IMR-90 (cell line): Measurements from ENCODE around the gene DPH3. TPM values are rescaled to one million over a fixed set of nuclear protein-coding genes. Genes with fewer than 3 reads are reported as not detected.

ENCODE experiments used
- ATAC-seq: fragments of 200-7000 bp; cut with Tn5 transposase; 2 replicates; pipeline ENCODE4 v1.9.1; 2020; ENCODE audit warnings: low read depth, mild to moderate bottlenecking, moderate library complexity
- BruUV-seq: library from RNA; stranded (reverse); fragments of 400-500 nt; replicated peaks from 2 replicates; lab custom pipeline; 2021; lab: Mats Ljungman, UMichigan
- CTCF ChIA-PET: fragments of 300-600 bp; formaldehyde crosslinking; extraction: SDS; loops from one replicate; lab custom pipeline; 2021; ENCODE audit warnings: antibody characterized with exemption; lab: Yijun Ruan, JAX
- POLR2A ChIA-PET: fragments of 300-600 bp; sonication (Branson Sonifier 250); formaldehyde crosslinking; loops from one replicate; lab custom pipeline; 2022; ENCODE audit warnings: antibody characterized with exemption; ENCODE audit not compliant: unreplicated experiment; lab: Charles Lee
- DNase-seq: peaks from one replicate; pipeline ENCODE4 v3.0.0; 2013
- H2AFZ ChIP-seq: replicated peaks from 2 replicates; pipeline ENCODE3; 2013; ENCODE audit warnings: low read length, mild to moderate bottlenecking; ENCODE audit not compliant: poor library complexity
- H2AK5ac ChIP-seq: 2 replicates; pipeline ENCODE4 v1.6.1; 2013; ENCODE audit warnings: low read depth, low read length, inconsistent platforms
- H2AK9ac ChIP-seq: replicated peaks from 2 replicates; pipeline ENCODE3; 2013; ENCODE audit warnings: mild to moderate bottlenecking, low read depth, low read length, moderate library complexity; ENCODE audit not compliant: poor library complexity
- H2BK120ac ChIP-seq: 2 replicates; pipeline ENCODE4 v1.6.1; 2013; ENCODE audit warnings: low read depth, low read length, inconsistent platforms
- H2BK15ac ChIP-seq: 3 replicates; pipeline ENCODE4 v1.6.1; 2013; ENCODE audit warnings: low read depth, low read length, inconsistent platforms
- H2BK20ac ChIP-seq: 2 replicates; pipeline ENCODE4 v1.6.1; 2013; ENCODE audit warnings: low read depth, mild to moderate bottlenecking, inconsistent platforms, low read length, moderate library complexity
- H2BK5ac ChIP-seq: 2 replicates; pipeline ENCODE4 v1.6.1; 2013; ENCODE audit warnings: mild to moderate bottlenecking, low read depth, low read length, inconsistent platforms; ENCODE audit not compliant: poor library complexity, severe bottlenecking
- H3K14ac ChIP-seq: replicated peaks from 2 replicates; pipeline ENCODE4 v1.6.1; 2013; ENCODE audit warnings: low read depth, low read length, inconsistent platforms
- H3K18ac ChIP-seq: 2 replicates; pipeline ENCODE4 v1.6.1; 2013; ENCODE audit warnings: low read depth, low read length, control low read depth
- H3K23ac ChIP-seq: 2 replicates; pipeline ENCODE4 v1.6.1; 2013; ENCODE audit warnings: low read depth, low read length, inconsistent platforms
- H3K27ac ChIP-seq: 2 replicates; pipeline ENCODE4 v1.5.1; 2013; ENCODE audit warnings: mild to moderate bottlenecking, control low read depth, low read length; ENCODE audit not compliant: insufficient read depth
- H3K27me3 ChIP-seq: 2 replicates; pipeline ENCODE4 v1.6.1; 2013; ENCODE audit warnings: low read length; ENCODE audit not compliant: control insufficient read depth, insufficient read depth
- H3K36me3 ChIP-seq: 2 replicates; pipeline ENCODE4 v1.6.1; 2013; ENCODE audit warnings: low read length, mixed read lengths; ENCODE audit not compliant: control insufficient read depth, insufficient read depth
- H3K4ac ChIP-seq: 2 replicates; pipeline ENCODE4 v1.6.1; 2013; ENCODE audit warnings: low read depth, low read length, inconsistent platforms
- H3K4me1 ChIP-seq: 2 replicates; pipeline ENCODE4 v1.6.1; 2013; ENCODE audit warnings: low read length, mixed read lengths; ENCODE audit not compliant: control insufficient read depth, insufficient read depth
- H3K4me2 ChIP-seq: 2 replicates; pipeline ENCODE4 v1.6.1; 2013; ENCODE audit warnings: low read depth, mild to moderate bottlenecking, control low read depth, low read length, moderate library complexity
- H3K4me3 ChIP-seq: 2 replicates; pipeline ENCODE4 v1.5.1; 2013; ENCODE audit warnings: low read depth, mild to moderate bottlenecking, control low read depth, low read length, moderate library complexity; ENCODE audit not compliant: insufficient read depth
- H3K56ac ChIP-seq: 2 replicates; pipeline ENCODE4 v1.6.1; 2013; ENCODE audit warnings: low read length, inconsistent platforms; ENCODE audit not compliant: insufficient read depth; ENCODE audit errors: extremely low read depth
- H3K79me1 ChIP-seq, 2 experiments: 2 replicates each; pipeline ENCODE4 v1.6.1; 2013; ENCODE audit warnings: low read length in 2 of 2, inconsistent platforms in 1 of 2, low read depth in 1 of 2
- H3K9ac ChIP-seq: 2 replicates; pipeline ENCODE4 v1.6.1; 2013; ENCODE audit warnings: low read depth, low read length, control low read depth
- H3K9me1 ChIP-seq: 2 replicates; pipeline ENCODE4 v1.6.1; 2013; ENCODE audit warnings: low read length, inconsistent platforms; ENCODE audit not compliant: insufficient read depth
- H3K9me3 ChIP-seq: 2 replicates; pipeline ENCODE4 v1.6.1; 2013; ENCODE audit warnings: low read length; ENCODE audit not compliant: control insufficient read depth, insufficient read depth
- H4K20me1 ChIP-seq: 2 replicates; pipeline ENCODE4 v1.6.1; 2013; ENCODE audit warnings: low read length, inconsistent platforms; ENCODE audit not compliant: insufficient read depth
- H4K5ac ChIP-seq: 2 replicates; pipeline ENCODE4 v1.6.1; 2013; ENCODE audit warnings: mild to moderate bottlenecking, low read depth, low read length, control low read depth
- H4K8ac ChIP-seq, 2 experiments: 2 replicates each; pipeline ENCODE4 v1.6.1; 2013; ENCODE audit warnings: low read depth in 2 of 2, low read length in 2 of 2, control low read depth in 1 of 2, inconsistent platforms in 1 of 2
- H4K91ac ChIP-seq: 2 replicates; pipeline ENCODE4 v1.6.1; 2013; ENCODE audit warnings: low read depth, low read length, inconsistent platforms; ENCODE audit not compliant: insufficient read depth
- CHD1 ChIP-seq: IDR thresholded peaks from 2 replicates; pipeline ENCODE4 v1.6.1; 2012; ENCODE audit warnings: low read depth, low read length, improper control_type of control experiment
- CTCF ChIP-seq: conservative IDR thresholded peaks from 2 replicates; pipeline ENCODE4 v1.5.1; 2012; ENCODE audit warnings: mild to moderate bottlenecking, low read depth, low read length, improper control_type of control experiment
- MXI1 ChIP-seq: IDR thresholded peaks from 2 replicates; pipeline ENCODE4 v1.6.1; 2012; ENCODE audit warnings: low read depth, mild to moderate bottlenecking, low read length, moderate library complexity, borderline replicate concordance
- NFE2L2 ChIP-seq: fragments of 150-350 bp; IDR thresholded peaks from 2 replicates; pipeline ENCODE4 v1.6.1; 2016; ENCODE audit warnings: low read depth, mild to moderate bottlenecking, low read length
- WGBS, 2 experiments: methylation state at CpG; one replicate each; pipeline versions ENCODE4 v1.1.5 to v1.1.7; 2013; ENCODE audit warnings: missing lambda C conversion rate in 2 of 2; ENCODE audit not compliant: insufficient read length in 1 of 2; ENCODE audit errors: extremely low coverage in 2 of 2; 5-methylcytosine and 5-hydroxymethylcytosine counted together
- dilution Hi-C: fragments of 300-500 bp; cut with HindIII; formaldehyde crosslinking; loops from one replicate; pipeline ENCODE4 v1.14.3; 2018; ENCODE audit warnings: low sequenced_read_pairs; ENCODE audit not compliant: unreplicated experiment
- in situ Hi-C: fragments of 300-500 bp; cut with MboI; formaldehyde crosslinking; loops from 3 replicates; pipeline ENCODE4 v1.14.3; 2019; ENCODE audit warnings: low sequenced_read_pairs, inconsistent platforms, mixed read lengths
- intact Hi-C: fragments of 100-400 bp; cut with micrococcal nuclease; formaldehyde crosslinking; loops from 2 replicates; pipeline ENCODE4 v1.10.0; 2022
- polyA plus RNA-seq, 3 experiments: library from polyadenylated mRNA; depleted of rRNA; stranded (reverse); fragments of >200 nt; gene quantifications; 2 replicates each; pipeline ENCODE4 v1.2.3, GENCODE V29; 2012; ENCODE audit warnings: low replicate concordance in 1 of 3
- total RNA-seq: library from RNA; depleted of rRNA; stranded (reverse); fragments of >200 nt; gene quantifications from 2 replicates; pipeline ENCODE4 v1.2.3, GENCODE V29; 2012
- TF ChIP-seq, protein P1 (sequence below): fragments of 150-350 bp; IDR thresholded peaks from 2 replicates; pipeline ENCODE4 v1.6.1; 2017; ENCODE audit warnings: mild to moderate bottlenecking, antibody characterized with exemption, low read length, low read depth

DPH3 gene
- total and polyA plus RNA-seq, 2 of the 4 experiments (the other 2 are of a cell fraction): 12.9 to 32.1 TPM

- Histone ChIP-seq H3K4me1 (peaks cover 13% of the 10 kb centered on the region), H3K36me3 (no peaks in the 10 kb centered on the region), H3K23ac (no peak overlapping the region), H4K5ac (no peak overlapping the region), H4K91ac (no peak overlapping the region), H3K56ac (no peak overlapping the region), H2AFZ (no peak overlapping the region), H3K9me3 (no peaks in the 10 kb centered on the region), H2BK5ac (no peak overlapping the region), H3K9ac (no peak overlapping the region), H2BK120ac (0 out of 2 replicates have a peak overlapping the region, but pooled peaks have one; percentile 90), H2BK15ac (no peak overlapping the region), H2AK5ac (no peak overlapping the region), H3K9me1 (peaks cover 13% of the 10 kb centered on the region), H3K14ac (no peak overlapping the region), H4K20me1 (no peaks in the 10 kb centered on the region), H2AK9ac (no peak overlapping the region), H3K4me2 (no peak overlapping the region), H4K8ac (no peak overlapping the region; a peak in 1 of 4 replicates), H3K18ac (no peak overlapping the region), H3K4me3 (no peak overlapping the region), H3K4ac (no peak overlapping the region), H2BK20ac (no peak overlapping the region), H3K27ac (no peak overlapping the region), H3K27me3 (no peaks in the 10 kb centered on the region), H3K79me1 (no peaks in the 10 kb centered on the region)
- WGBS, 2 experiments: 90% methylated on average over 2 of the region's 5 CpGs; no CpG with 5 or more reads in 1 of the 2 experiments
- in situ Hi-C loops (loop anchor here (25.0 kb wide), 1 partner anchor 611 kb away; no protein-coding TSS in a partner anchor), dilution Hi-C loops (no loop called here), intact Hi-C loops (loop anchor here (10.0 kb wide), 1 partner anchor 614 kb away; no protein-coding TSS in a partner anchor)
- no TSS peak for BruUV-seq
- DNase-seq (no peak), ATAC-seq (no peak)
- ChIA-PET CTCF (interaction anchor here (0.8 to 1.2 kb wide), 4 partner anchors 68 to 435 kb away, joined by 3 to 4 read pairs (median 3); no protein-coding TSS in a partner anchor), POLR2A (no interaction called here)
- TF ChIP-seq CTCF (no peak), NFE2L2 (no peak), CHD1 (no peak), MXI1 (no peak)
- TF ChIP-seq, protein P1, sequence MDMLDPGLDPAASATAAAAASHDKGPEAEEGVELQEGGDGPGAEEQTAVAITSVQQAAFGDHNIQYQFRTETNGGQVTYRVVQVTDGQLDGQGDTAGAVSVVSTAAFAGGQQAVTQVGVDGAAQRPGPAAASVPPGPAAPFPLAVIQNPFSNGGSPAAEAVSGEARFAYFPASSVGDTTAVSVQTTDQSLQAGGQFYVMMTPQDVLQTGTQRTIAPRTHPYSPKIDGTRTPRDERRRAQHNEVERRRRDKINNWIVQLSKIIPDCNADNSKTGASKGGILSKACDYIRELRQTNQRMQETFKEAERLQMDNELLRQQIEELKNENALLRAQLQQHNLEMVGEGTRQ: no peak
These were observed 16.2 kb downstream of the DPH3 start for GRCh38 chr3:16248556-16248955.
